NCI-H226 (cell line): Measurements from ENCODE around the gene ARL13B.
"Not testable (repeated sequence)": the region's sequence is repeated elsewhere in the genome, so short reads cannot be mapped to it uniquely, and the experiment has no call there.

Experiments
- DNase-seq: peaks from one replicate; pipeline ENCODE4 v3.0.0-alpha.2; 2015

The ARL13B gene

GRCh38 chr3:93979850-93980676 lies at the start of gene ARL13B:
TSS of gene ARL13B (plus strand) at chr3:93980155. CDS start at chr3:93980424, 269 bp downstream.
- DNase-seq = peak; percentile 99

- no peak for DNase-seq
Observed at GRCh38 chr3:93931597-93932229, 48.2 kb upstream of the ARL13B start.

- DNase-seq = no peak
Observed at GRCh38 chr3:93934366-93935046, 45.4 kb upstream of the ARL13B start.

- DNase-seq = no peak
Observed at GRCh38 chr3:93936549-93936948, 43.4 kb upstream of the ARL13B start.

- not testable (repeated sequence) for DNase-seq
Observed at GRCh38 chr3:93937485-93937884, 42.5 kb upstream of the ARL13B start.

GRCh38 chr3:93949958-93950357 lies 30.0 kb upstream of the ARL13B start:
- not testable (repeated sequence) for DNase-seq

GRCh38 chr3:93961026-93961425 lies 18.9 kb upstream of the ARL13B start:
- DNase-seq = no peak

GRCh38 chr3:93961489-93961888 lies 18.5 kb upstream of the ARL13B start:
- no peak for DNase-seq

GRCh38 chr3:93962798-93963197 lies 17.2 kb upstream of the ARL13B start:
- DNase-seq = no peak

- not testable (repeated sequence) for DNase-seq
Observed at GRCh38 chr3:93965106-93965505, 14.8 kb upstream of the ARL13B start.

- DNase-seq = no peak
Observed at GRCh38 chr3:93969443-93969842, 10.5 kb upstream of the ARL13B start.

- no peak for DNase-seq
Observed at GRCh38 chr3:93969997-93970396, 10.0 kb upstream of the ARL13B start.

GRCh38 chr3:93973131-93974126 lies 6.5 kb upstream of the ARL13B start, which contains the start of gene PROS1:
TSS of gene PROS1 (minus strand) at chr3:93973896. CDS start at chr3:93973749, 147 bp downstream.
- DNase-seq = peak; percentile 7

GRCh38 chr3:93981649-93982048 lies 1.7 kb downstream of the ARL13B start:
- no peak for DNase-seq

- no peak for DNase-seq
Observed at GRCh38 chr3:93983408-93983807, 3.5 kb downstream of the ARL13B start.

- DNase-seq = no peak
Observed at GRCh38 chr3:93984618-93985017, 4.7 kb downstream of the ARL13B start.

GRCh38 chr3:93988283-93988682 lies 8.3 kb downstream of the ARL13B start:
- peak; percentile 20 for DNase-seq

GRCh38 chr3:93988764-93989163 lies 8.8 kb downstream of the ARL13B start:
- no peak for DNase-seq

GRCh38 chr3:93989241-93989640 lies 9.3 kb downstream of the ARL13B start:
- no peak for DNase-seq

GRCh38 chr3:93991631-93992030 lies 11.7 kb downstream of the ARL13B start:
- no peak for DNase-seq

GRCh38 chr3:93992207-93992606 lies 12.3 kb downstream of the ARL13B start:
- no peak for DNase-seq

- DNase-seq = no peak
Observed at GRCh38 chr3:93994056-93994455, 14.1 kb downstream of the ARL13B start.
